KOPT-K1 (cell line): ENCODE measurements around the gene RAN.
A peak's percentile ranks its signal among the peaks of the same experiment; 100 is the strongest.
"Not testable (repeated sequence)": the region's sequence is repeated elsewhere in the genome, so short reads cannot be mapped to it uniquely, and the experiment has no call there.

Experiments
- H3K27ac ChIP-seq: fragments of 200-600 bp; sonication (generic); 2 replicates; pipeline ENCODE4 v1.5.1; 2016; ENCODE audit warnings: antibody characterized with exemption, mild to moderate bottlenecking, low read depth, low read length; ENCODE audit not compliant: poor library complexity, severe bottlenecking
- H3K36me3 ChIP-seq: fragments of 200-600 bp; sonication (generic); 2 replicates; pipeline ENCODE4 v1.5.1; 2017; ENCODE audit warnings: antibody characterized with exemption, mild to moderate bottlenecking, low read length, moderate library complexity; ENCODE audit not compliant: insufficient read depth
- H3K9me3 ChIP-seq: fragments of 200-600 bp; sonication (generic); 2 replicates; pipeline ENCODE4 v1.5.1; 2017; ENCODE audit warnings: antibody characterized with exemption, low read length, mild to moderate bottlenecking; ENCODE audit not compliant: insufficient read depth, poor library complexity, severe bottlenecking

Gene RAN

GRCh38 chr12:130863298-130863697 lies 8.6 kb upstream of the RAN start:
- H3K36me3 ChIP-seq = no peaks in the 10 kb centered on the region
- H3K27ac ChIP-seq = no peak overlapping the region
- H3K9me3 ChIP-seq = peaks cover 7% of the 10 kb centered on the region

- H3K36me3 ChIP-seq = peaks cover 10% of the 10 kb centered on the region
These were observed 3.5 kb upstream of the RAN start for GRCh38 chr12:130868412-130868811.

GRCh38 chr12:130870442-130871285 lies 1.2 kb upstream of the RAN start:
- Histone ChIP-seq H3K27ac (peak overlapping the region; percentile 88), H3K9me3 (no peaks in the 10 kb centered on the region), H3K36me3 (peaks cover 33% of the 10 kb centered on the region)

More at GRCh38 chr12:130868412-130868811, 3.5 kb upstream of the RAN start:
- Histone ChIP-seq H3K27ac (no peak overlapping the region), H3K9me3 (no peaks in the 10 kb centered on the region)

- H3K36me3 ChIP-seq = peaks cover 50% of the 10 kb centered on the region
- no peaks in the 10 kb centered on the region for H3K9me3 ChIP-seq
- H3K27ac ChIP-seq = peak overlapping the region; percentile 88
These were observed 572 bp downstream of the RAN start for GRCh38 chr12:130872179-130873096.

GRCh38 chr12:130873106-130873795 lies 1.4 kb downstream of the RAN start:
- no peaks in the 10 kb centered on the region for H3K9me3 ChIP-seq
- peaks cover 59% of the 10 kb centered on the region for H3K36me3 ChIP-seq
- H3K27ac ChIP-seq = peak overlapping the region; percentile 88

GRCh38 chr12:130873825-130874224 lies 2.0 kb downstream of the RAN start:
- Histone ChIP-seq H3K36me3 (peaks cover 63% of the 10 kb centered on the region), H3K27ac (peak overlapping the region; percentile 2), H3K9me3 (no peaks in the 10 kb centered on the region)

- H3K9me3 ChIP-seq = no peaks in the 10 kb centered on the region
- peaks cover 63% of the 10 kb centered on the region for H3K36me3 ChIP-seq
- no peak overlapping the region for H3K27ac ChIP-seq
These were observed 2.8 kb downstream of the RAN start for GRCh38 chr12:130874696-130875095.

- no peaks in the 10 kb centered on the region for H3K9me3 ChIP-seq
- H3K27ac ChIP-seq = no peak overlapping the region
- peaks cover 63% of the 10 kb centered on the region for H3K36me3 ChIP-seq
These were observed 3.3 kb downstream of the RAN start for GRCh38 chr12:130875193-130875592.

- peaks cover 63% of the 10 kb centered on the region for H3K36me3 ChIP-seq
- H3K9me3 ChIP-seq, H3K27ac ChIP-seq: not testable (repeated sequence)
These were observed 3.8 kb downstream of the RAN start for GRCh38 chr12:130875708-130876107.

GRCh38 chr12:130876297-130876696 lies 4.4 kb downstream of the RAN start:
- Histone ChIP-seq H3K9me3 (no peaks in the 10 kb centered on the region), H3K36me3 (peaks cover 63% of the 10 kb centered on the region), H3K27ac (no peak overlapping the region)

- Histone ChIP-seq H3K36me3 (peaks cover 63% of the 10 kb centered on the region), H3K27ac (no peak overlapping the region)
These were observed 4.9 kb downstream of the RAN start for GRCh38 chr12:130876758-130877157.

GRCh38 chr12:130877333-130877732 lies 5.5 kb downstream of the RAN start:
- no peaks in the 10 kb centered on the region for H3K9me3 ChIP-seq
- H3K27ac ChIP-seq = no peak overlapping the region
- peaks cover 63% of the 10 kb centered on the region for H3K36me3 ChIP-seq

More at GRCh38 chr12:130876758-130877157, 4.9 kb downstream of the RAN start:
- no peaks in the 10 kb centered on the region for H3K9me3 ChIP-seq

GRCh38 chr12:130878193-130879185 lies 6.6 kb downstream of the RAN start:
- Histone ChIP-seq H3K27ac (no peak overlapping the region), H3K9me3 (no peaks in the 10 kb centered on the region), H3K36me3 (peaks cover 52% of the 10 kb centered on the region)

GRCh38 chr12:130879212-130879686 lies 7.4 kb downstream of the RAN start:
- H3K9me3 ChIP-seq = no peaks in the 10 kb centered on the region
- no peak overlapping the region for H3K27ac ChIP-seq
- peaks cover 44% of the 10 kb centered on the region for H3K36me3 ChIP-seq
